T-helper 9 cell (primary cell): ENCODE data around the gene COL4A2.
"Not testable (repeated sequence)": the region's sequence is repeated elsewhere in the genome, so short reads cannot be mapped to it uniquely, and the experiment has no call there.

ENCODE experiments used
- DNase-seq: peaks from one replicate; pipeline ENCODE4 v3.0.0-alpha.2; 2020

COL4A2 gene

GRCh38 chr13:110523180-110523579 is 216.1 kb downstream of the COL4A2 start:
- no peak for DNase-seq

GRCh38 chr13:110523838-110524540 is 216.9 kb downstream of the COL4A2 start:
- no peak for DNase-seq

- no peak for DNase-seq
Measured at GRCh38 chr13:110524541-110525257, 217.6 kb downstream of the COL4A2 start.

GRCh38 chr13:110525328-110526319 is 218.5 kb downstream of the COL4A2 start:
- no peak for DNase-seq

- no peak for DNase-seq
Measured at GRCh38 chr13:110528371-110528770, 221.3 kb downstream of the COL4A2 start.

- no peak for DNase-seq
Measured at GRCh38 chr13:110528911-110529310, 221.8 kb downstream of the COL4A2 start.

GRCh38 chr13:110529522-110530311 is 222.6 kb downstream of the COL4A2 start:
- DNase-seq, result no peak

GRCh38 chr13:110531100-110531499 is 224.0 kb downstream of the COL4A2 start:
- DNase-seq, result no peak

GRCh38 chr13:110531671-110532083 is 224.6 kb downstream of the COL4A2 start:
- no peak for DNase-seq

GRCh38 chr13:110532258-110532657 is 225.2 kb downstream of the COL4A2 start:
- DNase-seq, result not testable (repeated sequence)

GRCh38 chr13:110533771-110534670 is 226.9 kb downstream of the COL4A2 start:
- no peak for DNase-seq

GRCh38 chr13:110535526-110535925 is 228.4 kb downstream of the COL4A2 start:
- DNase-seq, result no peak

GRCh38 chr13:110536006-110536693 is 229.1 kb downstream of the COL4A2 start:
- DNase-seq, result no peak

GRCh38 chr13:110538632-110539031 is 231.5 kb downstream of the COL4A2 start:
- no peak for DNase-seq

GRCh38 chr13:110539894-110540293 is 232.8 kb downstream of the COL4A2 start:
- DNase-seq, result no peak

- no peak for DNase-seq
Measured at GRCh38 chr13:110540871-110541525, 233.9 kb downstream of the COL4A2 start.

GRCh38 chr13:110541526-110541920 is 234.4 kb downstream of the COL4A2 start:
- DNase-seq, result no peak

GRCh38 chr13:110542169-110542796 is 235.2 kb downstream of the COL4A2 start:
- DNase-seq, result no peak

GRCh38 chr13:110546378-110546777 is 239.3 kb downstream of the COL4A2 start:
- no peak for DNase-seq
